Upper lobe of left lung (tissue), 4 donors: Measurements from ENCODE around the gene MAST4.

Experiments
- POLR2A ChIP-seq, 4 donors: fragments of 450-650 bp; IDR thresholded peaks; one replicate each; pipeline ENCODE4 v1.5.1; 2016 to 2017; ENCODE audit warnings: antibody characterized with exemption in 4 of 4, mild to moderate bottlenecking in 2 of 4
- TF ChIP-seq, protein P1 (sequence below), 6 experiments: fragments of 450-650 bp in 4 of 6; fragments of 200-600 bp in 2 of 6; sonication (generic) in 2 of 6; IDR thresholded peaks; one replicate each; pipeline ENCODE4 v1.5.1; 2016 to 2019; ENCODE audit warnings: antibody characterized with exemption in 6 of 6

DNA sequence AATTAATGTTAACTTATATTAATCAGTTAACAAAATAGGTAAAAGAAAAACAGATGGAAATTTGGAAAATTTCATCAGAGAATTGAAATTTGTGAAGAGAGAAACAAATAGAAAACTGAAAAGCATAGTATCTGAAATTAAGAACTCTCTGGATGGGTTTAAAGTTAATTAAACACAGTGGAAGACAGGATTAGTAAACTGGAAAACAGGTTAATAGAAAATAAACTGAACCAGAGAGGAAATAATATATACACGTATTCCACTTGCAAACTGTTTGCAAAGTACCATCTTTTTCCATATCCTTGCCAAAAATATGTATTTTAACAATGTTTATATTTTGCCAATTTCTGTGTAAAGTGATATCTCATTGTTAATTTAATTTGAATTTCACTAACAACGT is 342.9 kb downstream of the MAST4 start:
- TF ChIP-seq POLR2A (IDR thresholded peaks at IDR 0.05), result no peak
- TF ChIP-seq, protein P1, sequence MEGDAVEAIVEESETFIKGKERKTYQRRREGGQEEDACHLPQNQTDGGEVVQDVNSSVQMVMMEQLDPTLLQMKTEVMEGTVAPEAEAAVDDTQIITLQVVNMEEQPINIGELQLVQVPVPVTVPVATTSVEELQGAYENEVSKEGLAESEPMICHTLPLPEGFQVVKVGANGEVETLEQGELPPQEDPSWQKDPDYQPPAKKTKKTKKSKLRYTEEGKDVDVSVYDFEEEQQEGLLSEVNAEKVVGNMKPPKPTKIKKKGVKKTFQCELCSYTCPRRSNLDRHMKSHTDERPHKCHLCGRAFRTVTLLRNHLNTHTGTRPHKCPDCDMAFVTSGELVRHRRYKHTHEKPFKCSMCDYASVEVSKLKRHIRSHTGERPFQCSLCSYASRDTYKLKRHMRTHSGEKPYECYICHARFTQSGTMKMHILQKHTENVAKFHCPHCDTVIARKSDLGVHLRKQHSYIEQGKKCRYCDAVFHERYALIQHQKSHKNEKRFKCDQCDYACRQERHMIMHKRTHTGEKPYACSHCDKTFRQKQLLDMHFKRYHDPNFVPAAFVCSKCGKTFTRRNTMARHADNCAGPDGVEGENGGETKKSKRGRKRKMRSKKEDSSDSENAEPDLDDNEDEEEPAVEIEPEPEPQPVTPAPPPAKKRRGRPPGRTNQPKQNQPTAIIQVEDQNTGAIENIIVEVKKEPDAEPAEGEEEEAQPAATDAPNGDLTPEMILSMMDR (IDR thresholded peaks at IDR 0.05), result no peak
